Hematopoietic multipotent progenitor cell (in vitro differentiated cells): ENCODE data around the gene DDX19B. TPM values are rescaled to one million over a fixed set of nuclear protein-coding genes. Genes with fewer than 3 reads are reported as not detected.
"Not testable (repeated sequence)": the region's sequence is repeated elsewhere in the genome, so short reads cannot be mapped to it uniquely, and the experiment has no call there.

Source experiments
- DNase-seq, 3 donors: peaks; one replicate each; pipeline ENCODE4 v3.0.0-alpha.2; 2011 to 2015; ENCODE audit warnings: low read depth in 2 of 3, low spot score in 2 of 3
- total RNA-seq: library from RNA; depleted of rRNA; stranded (reverse); fragments of >200 nt; gene quantifications from one replicate; pipeline ENCODE4 v1.2.3, GENCODE V29; 2012

Gene DDX19B
- total RNA-seq, 1 donor = 27.5 TPM

- DNase-seq = not testable (repeated sequence)
Observed at GRCh38 chr16:70287304-70287971, 11.5 kb upstream of the DDX19B start.

- DNase-seq = peak; percentile 89 to 100 (median 100)
Observed at GRCh38 chr16:70289229-70290094, 9.5 kb upstream of the DDX19B start, which contains the start of gene AARS1. AARS1 (minus strand) TSS chr16:70289506; CDS start chr16:70282763, 6,743 bp downstream.

GRCh38 chr16:70290949-70291519 is 8.0 kb upstream of the DDX19B start:
- no peak for DNase-seq

GRCh38 chr16:70292148-70292547 is 6.8 kb upstream of the DDX19B start:
- not testable (repeated sequence) for DNase-seq

GRCh38 chr16:70294385-70295025 is 4.5 kb upstream of the DDX19B start:
- no peak for DNase-seq

GRCh38 chr16:70295634-70296033 is 3.4 kb upstream of the DDX19B start:
- DNase-seq = no peak

- no peak for DNase-seq
Observed at GRCh38 chr16:70301121-70301520, 2.1 kb downstream of the DDX19B start.

GRCh38 chr16:70302745-70303144 is 3.8 kb downstream of the DDX19B start:
- no peak for DNase-seq

GRCh38 chr16:70304892-70305448 is 6.0 kb downstream of the DDX19B start:
- no peak for DNase-seq

GRCh38 chr16:70306880-70307279 is 7.9 kb downstream of the DDX19B start:
- DNase-seq = no peak

GRCh38 chr16:70307726-70308125 is 8.7 kb downstream of the DDX19B start:
- not testable (repeated sequence) for DNase-seq

GRCh38 chr16:70320121-70320520 is 21.1 kb downstream of the DDX19B start:
- no peak for DNase-seq

- no peak for DNase-seq
Observed at GRCh38 chr16:70324998-70325747, 26.2 kb downstream of the DDX19B start.

- DNase-seq = no peak
Observed at GRCh38 chr16:70331091-70331490, 32.1 kb downstream of the DDX19B start.

- DNase-seq = peak in 1 of 3 donors; percentile 10
Observed at GRCh38 chr16:70331588-70332358, 32.8 kb downstream of the DDX19B start.

GRCh38 chr16:70332728-70333127 is 33.7 kb downstream of the DDX19B start:
- DNase-seq = not testable (repeated sequence)

- DNase-seq = no peak
Observed at GRCh38 chr16:70337814-70338213, 38.8 kb downstream of the DDX19B start.

- no peak for DNase-seq
Observed at GRCh38 chr16:70341600-70341999, 42.6 kb downstream of the DDX19B start.

GRCh38 chr16:70342016-70342415 is 43.0 kb downstream of the DDX19B start:
- DNase-seq = no peak
